ENCODE data around the gene CLIP4.

- TF ChIP-seq POLR2A (IDR thresholded peaks at IDR 0.05; ENCODE audit: low read depth, low read length) (no peak), POLR2AphosphoS5 (IDR thresholded peaks at IDR 0.05; ENCODE audit: low read depth, low read length) (no peak), TAF1 (IDR thresholded peaks at IDR 0.05; ENCODE audit: borderline replicate concordance, low read depth, low read length) (no peak)
Observed at GRCh38 chr2:29162204-29162928, 47.2 kb downstream of the CLIP4 start.
